Hepatocyte (in vitro differentiated cells): ENCODE results near the gene NGFR. TPM values are rescaled to one million over a fixed set of nuclear protein-coding genes. Genes with fewer than 3 reads are reported as not detected.

Experiments
- DNase-seq: peaks from one replicate; pipeline ENCODE4 v3.0.0-alpha.2; 2016; ENCODE audit warnings: low spot score
- H2AFZ ChIP-seq: fragments of 200-600 bp; sonication (generic); 2 replicates; pipeline ENCODE4 v1.6.0; 2016; ENCODE audit warnings: antibody characterized with exemption, mild to moderate bottlenecking
- H3K27ac ChIP-seq: fragments of 200-600 bp; sonication (generic); 2 replicates; pipeline ENCODE4 v1.5.1; 2016; ENCODE audit warnings: mild to moderate bottlenecking
- H3K27me3 ChIP-seq: fragments of 200-600 bp; sonication (generic); 2 replicates; pipeline ENCODE4 v1.6.1; 2016
- H3K36me3 ChIP-seq: fragments of 200-600 bp; sonication (generic); replicated peaks from 2 replicates; pipeline ENCODE4 v1.5.1; 2016; ENCODE audit warnings: low read depth; ENCODE audit not compliant: insufficient read depth
- H3K4me1 ChIP-seq: fragments of 200-600 bp; sonication (generic); 2 replicates; pipeline ENCODE4 v1.5.1; 2016; ENCODE audit warnings: mild to moderate bottlenecking, moderate library complexity; ENCODE audit not compliant: insufficient read depth
- H3K4me2 ChIP-seq: fragments of 200-600 bp; sonication (generic); 2 replicates; pipeline ENCODE4 v1.6.0; 2016
- H3K4me3 ChIP-seq: fragments of 200-600 bp; sonication (generic); 2 replicates; pipeline ENCODE4 v1.5.1; 2016; ENCODE audit warnings: mild to moderate bottlenecking
- H3K79me2 ChIP-seq: fragments of 200-600 bp; sonication (generic); 2 replicates; pipeline ENCODE4 v1.6.0; 2017; ENCODE audit warnings: mild to moderate bottlenecking
- H3K9me2 ChIP-seq: fragments of 200-600 bp; sonication (generic); replicated peaks from 2 replicates; pipeline ENCODE4 v1.6.0; 2017; ENCODE audit warnings: mild to moderate bottlenecking; ENCODE audit not compliant: insufficient read depth
- H3K9me3 ChIP-seq: fragments of 200-600 bp; sonication (generic); 2 replicates; pipeline ENCODE4 v1.5.1; 2016; ENCODE audit warnings: low read depth, mild to moderate bottlenecking
- H4K20me1 ChIP-seq: fragments of 200-600 bp; sonication (generic); 2 replicates; pipeline ENCODE4 v1.6.0; 2016; ENCODE audit warnings: mild to moderate bottlenecking; ENCODE audit not compliant: insufficient read depth, poor library complexity, severe bottlenecking
- EZH2 ChIP-seq: fragments of 200-600 bp; sonication (generic); IDR thresholded peaks from 2 replicates; pipeline ENCODE4 v1.6.1; 2016; ENCODE audit warnings: antibody characterized with exemption, mild to moderate bottlenecking, borderline replicate concordance
- EZH2phosphoT487 ChIP-seq: fragments of 200-600 bp; sonication (generic); IDR thresholded peaks from one replicate; pipeline ENCODE4 v1.6.1; 2018; ENCODE audit warnings: antibody characterized with exemption, mild to moderate bottlenecking, low read depth, moderate library complexity; ENCODE audit not compliant: unreplicated experiment, severe bottlenecking
- WGBS: methylation state at CpG from one replicate; pipeline ENCODE4 v1.1.6; 2016; ENCODE audit warnings: low lambda C conversion rate; ENCODE audit errors: missing lambda C conversion rate; 5-methylcytosine and 5-hydroxymethylcytosine counted together
- polyA plus RNA-seq: library from polyadenylated mRNA; unstranded; fragments of >200 nt; fragmentation: Nextera tagmentation; extraction: Ambion mirVana; gene quantifications from 2 replicates; pipeline ENCODE4 v1.2.1, GENCODE V29; 2016
- total RNA-seq: library from RNA; depleted of rRNA; stranded (reverse); fragments of >200 nt; gene quantifications from 2 replicates; pipeline ENCODE4 v1.2.3, GENCODE V29; 2014
- TF ChIP-seq, protein P1 (sequence below): fragments of 200-600 bp; sonication (generic); IDR thresholded peaks from 2 replicates; pipeline ENCODE4 v1.5.1; 2016; ENCODE audit warnings: antibody characterized with exemption, mild to moderate bottlenecking; ENCODE audit not compliant: poor library complexity

NGFR gene
- total and polyA plus RNA-seq, 2 experiments from 2014 or later = 3.6 to 5.6 TPM

DNA sequence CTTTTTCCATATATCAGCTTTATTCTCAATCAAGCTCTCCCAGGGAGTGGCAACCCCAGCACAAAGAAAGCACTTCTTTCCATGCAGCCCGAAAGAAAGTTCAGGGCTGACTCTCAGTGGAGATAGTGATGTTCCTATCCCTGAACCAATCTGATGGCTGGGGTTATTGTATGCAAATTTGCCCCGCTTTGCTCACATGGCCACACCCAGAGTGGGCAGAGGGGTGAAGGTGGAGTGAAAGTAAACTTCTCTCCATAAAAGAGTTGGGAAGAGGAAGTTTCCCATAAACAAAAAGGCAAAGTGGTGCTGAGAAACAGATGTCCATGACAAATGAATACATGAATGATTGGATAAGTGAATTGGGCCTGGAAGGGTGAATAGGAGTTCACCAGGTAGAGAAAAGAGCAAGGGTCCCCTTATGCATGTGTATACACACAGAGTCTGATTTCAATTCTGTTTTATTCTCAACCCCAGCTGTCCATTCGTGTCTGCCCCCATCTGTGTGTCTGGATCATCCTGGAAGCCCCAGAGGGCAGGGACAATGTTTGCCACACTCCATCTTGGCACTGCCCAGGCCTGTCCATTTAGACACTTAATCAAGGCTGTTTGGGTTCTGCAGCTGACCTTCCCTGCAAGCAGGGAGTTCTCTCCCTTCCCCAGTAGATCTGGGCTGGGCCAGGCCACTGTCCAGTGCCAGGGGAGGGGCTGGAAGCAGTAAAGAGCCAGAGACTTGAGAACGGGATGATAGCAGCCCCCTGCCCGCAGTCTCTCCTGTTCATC, 14.1 kb upstream of the NGFR start:
- H3K79me2 ChIP-seq = no peaks in the 10 kb centered on the region
- H2AFZ ChIP-seq = no peak overlapping the region
- H3K9me3 ChIP-seq = no peaks in the 10 kb centered on the region
- H3K9me2 ChIP-seq = no peaks in the 10 kb centered on the region
- H3K27me3 ChIP-seq = peaks cover 56% of the 10 kb centered on the region
- 44% methylated on average over 5 of the region's 5 CpGs for WGBS
- no peaks in the 10 kb centered on the region for H3K36me3 ChIP-seq
- H3K4me1 ChIP-seq = peaks cover 4% of the 10 kb centered on the region
- TF ChIP-seq EZH2phosphoT487 (no peak), EZH2 (no peak)
- TF ChIP-seq, protein P1, sequence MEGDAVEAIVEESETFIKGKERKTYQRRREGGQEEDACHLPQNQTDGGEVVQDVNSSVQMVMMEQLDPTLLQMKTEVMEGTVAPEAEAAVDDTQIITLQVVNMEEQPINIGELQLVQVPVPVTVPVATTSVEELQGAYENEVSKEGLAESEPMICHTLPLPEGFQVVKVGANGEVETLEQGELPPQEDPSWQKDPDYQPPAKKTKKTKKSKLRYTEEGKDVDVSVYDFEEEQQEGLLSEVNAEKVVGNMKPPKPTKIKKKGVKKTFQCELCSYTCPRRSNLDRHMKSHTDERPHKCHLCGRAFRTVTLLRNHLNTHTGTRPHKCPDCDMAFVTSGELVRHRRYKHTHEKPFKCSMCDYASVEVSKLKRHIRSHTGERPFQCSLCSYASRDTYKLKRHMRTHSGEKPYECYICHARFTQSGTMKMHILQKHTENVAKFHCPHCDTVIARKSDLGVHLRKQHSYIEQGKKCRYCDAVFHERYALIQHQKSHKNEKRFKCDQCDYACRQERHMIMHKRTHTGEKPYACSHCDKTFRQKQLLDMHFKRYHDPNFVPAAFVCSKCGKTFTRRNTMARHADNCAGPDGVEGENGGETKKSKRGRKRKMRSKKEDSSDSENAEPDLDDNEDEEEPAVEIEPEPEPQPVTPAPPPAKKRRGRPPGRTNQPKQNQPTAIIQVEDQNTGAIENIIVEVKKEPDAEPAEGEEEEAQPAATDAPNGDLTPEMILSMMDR = no peak
- no peak overlapping the region for H3K4me2 ChIP-seq
- no peak overlapping the region for H3K4me3 ChIP-seq
- H4K20me1 ChIP-seq = no peaks in the 10 kb centered on the region
- no peak for DNase-seq
- no peak overlapping the region for H3K27ac ChIP-seq

DNA sequence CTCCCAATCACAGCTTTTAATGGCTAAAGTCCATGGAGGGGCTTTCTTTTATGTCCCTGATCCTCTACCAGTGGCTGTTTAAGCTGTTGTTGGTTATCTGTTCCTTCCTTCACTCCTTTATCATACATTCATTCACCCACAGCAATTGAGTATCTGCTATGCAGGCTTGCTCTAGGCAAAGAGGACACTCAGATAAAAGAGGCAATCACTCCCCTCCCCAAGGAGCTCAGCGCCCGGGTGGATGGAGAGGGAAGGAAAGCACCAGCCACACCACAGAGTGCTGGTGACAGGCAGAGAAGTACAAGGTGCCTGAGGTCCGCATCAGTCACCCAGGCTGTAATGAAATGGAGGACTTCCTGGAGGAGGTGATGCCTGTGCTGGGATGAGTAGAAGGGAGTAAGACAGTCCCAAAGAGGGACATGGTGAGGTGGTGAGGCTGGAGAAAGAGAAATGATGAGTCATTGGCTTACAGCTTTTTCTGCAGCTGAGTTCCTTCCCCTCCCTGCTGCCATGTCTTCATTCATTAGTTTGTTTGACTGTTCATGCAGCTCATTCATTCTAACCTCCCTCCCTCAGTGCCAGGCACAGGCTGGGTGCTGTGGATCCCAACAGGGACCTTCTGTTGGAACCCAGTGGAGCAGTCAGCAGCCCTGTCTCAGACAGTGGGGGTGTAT, 12.8 kb upstream of the NGFR start:
- H3K4me3 ChIP-seq = no peak overlapping the region
- H3K4me1 ChIP-seq = peaks cover 11% of the 10 kb centered on the region
- no peak for TF ChIP-seq EZH2phosphoT487
- no peak for TF ChIP-seq EZH2
- TF ChIP-seq, protein P1 = no peak
- H3K27me3 ChIP-seq = peaks cover 58% of the 10 kb centered on the region
- no peak overlapping the region for H2AFZ ChIP-seq
- no peaks in the 10 kb centered on the region for H3K9me2 ChIP-seq
- H3K4me2 ChIP-seq = no peak overlapping the region
- no peaks in the 10 kb centered on the region for H3K79me2 ChIP-seq
- 79% methylated on average over 3 of the region's 3 CpGs for WGBS
- DNase-seq = no peak
- no peak overlapping the region for H3K27ac ChIP-seq
- H3K36me3 ChIP-seq = no peaks in the 10 kb centered on the region
- no peaks in the 10 kb centered on the region for H3K9me3 ChIP-seq
- H4K20me1 ChIP-seq = no peaks in the 10 kb centered on the region

GRCh38 chr17:49483599-49484509, 11.2 kb upstream of the NGFR start:
- Histone ChIP-seq H3K9me2 (no peaks in the 10 kb centered on the region), H3K4me2 (no peak overlapping the region), H3K4me1 (peaks cover 11% of the 10 kb centered on the region), H4K20me1 (no peaks in the 10 kb centered on the region), H3K36me3 (no peaks in the 10 kb centered on the region), H3K9me3 (no peaks in the 10 kb centered on the region), H3K79me2 (no peaks in the 10 kb centered on the region), H3K27ac (no peak overlapping the region), H3K4me3 (no peak overlapping the region), H3K27me3 (peaks cover 43% of the 10 kb centered on the region), H2AFZ (no peak overlapping the region)
- TF ChIP-seq, protein P1 = no peak
- no peak for TF ChIP-seq EZH2phosphoT487
- no peak for TF ChIP-seq EZH2
- DNase-seq = no peak
- WGBS = 80% methylated on average over 8 of the region's 9 CpGs
